CD4-positive, alpha-beta T cell treated with Interleukin-17A for 1 hour (primary cell): ENCODE data around the gene TDO2.
"Not testable (repeated sequence)": the region's sequence is repeated elsewhere in the genome, so short reads cannot be mapped to it uniquely, and the experiment has no call there.

ENCODE experiments used
- DNase-seq: peaks from one replicate; pipeline ENCODE4 v3.0.0-alpha.2; 2020

Gene TDO2

DNA sequence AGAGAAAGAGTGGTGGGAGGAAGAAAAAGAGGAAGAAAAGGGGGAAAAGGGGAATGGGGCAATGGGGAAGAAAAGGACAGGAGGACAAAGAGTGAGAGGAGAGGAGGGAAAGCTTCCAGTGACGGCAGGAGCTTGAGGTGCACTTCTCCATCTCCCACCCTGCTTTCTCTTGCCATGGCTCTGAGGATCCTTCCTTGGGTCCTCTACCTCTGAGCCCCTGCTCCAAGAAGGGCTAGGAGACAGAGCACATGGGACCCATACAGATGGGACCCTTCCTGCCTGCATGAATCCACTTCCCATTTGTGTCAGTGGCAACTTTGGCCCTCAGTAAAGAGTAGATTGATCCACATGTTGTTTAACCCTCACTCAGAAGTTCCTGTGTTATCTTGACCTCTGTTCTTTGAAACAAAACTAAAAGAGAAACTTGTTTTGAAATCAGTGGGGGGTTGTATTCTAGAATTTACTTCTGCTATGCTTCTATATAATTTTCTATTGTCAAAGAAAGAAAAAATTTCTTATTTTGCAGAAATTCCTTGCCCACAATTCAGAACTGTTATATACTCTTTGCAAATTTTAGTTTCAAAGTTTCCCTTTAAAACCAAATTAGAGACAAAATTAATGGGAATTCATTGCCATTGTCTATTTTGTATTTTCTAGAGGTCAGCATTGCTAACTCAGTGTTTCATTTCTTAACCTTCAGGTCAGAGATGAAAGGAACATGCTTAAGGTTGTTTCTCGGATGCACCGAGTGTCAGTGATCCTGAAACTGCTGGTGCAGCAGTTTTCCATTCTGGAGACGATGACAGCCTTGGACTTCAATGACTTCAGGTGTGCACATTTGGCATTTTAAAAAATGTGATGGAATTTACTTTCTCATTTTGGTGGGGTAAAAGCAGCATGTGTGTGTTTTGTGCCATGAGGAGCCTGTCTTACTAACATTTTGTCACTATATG, 5.0 kb downstream of the TDO2 start:
- DNase-seq, result no peak

- no peak for DNase-seq
Observed at GRCh38 chr4:155909615-155910226, 6.2 kb downstream of the TDO2 start.

DNA sequence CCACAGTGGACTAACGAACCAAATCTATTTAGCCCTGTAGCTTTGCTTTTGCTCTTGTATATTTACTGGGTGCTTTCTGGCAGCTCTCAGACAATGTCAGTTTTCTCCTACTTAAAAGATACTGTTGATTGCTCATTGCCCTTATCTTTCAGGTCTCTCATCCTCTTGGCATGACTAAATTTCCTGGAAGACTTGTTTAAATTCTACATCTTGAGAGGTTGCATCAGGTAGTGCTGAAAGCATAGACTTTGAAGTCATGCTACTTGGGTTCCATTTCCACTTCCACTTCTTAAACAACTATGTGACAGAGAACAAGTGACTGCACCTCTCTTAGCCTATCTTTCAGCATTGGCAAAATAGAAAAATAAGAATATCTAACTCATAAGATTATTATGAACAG, 8.4 kb downstream of the TDO2 start:
- no peak for DNase-seq

GRCh38 chr4:155914782-155915181, 11.3 kb downstream of the TDO2 start:
- no peak for DNase-seq

DNA sequence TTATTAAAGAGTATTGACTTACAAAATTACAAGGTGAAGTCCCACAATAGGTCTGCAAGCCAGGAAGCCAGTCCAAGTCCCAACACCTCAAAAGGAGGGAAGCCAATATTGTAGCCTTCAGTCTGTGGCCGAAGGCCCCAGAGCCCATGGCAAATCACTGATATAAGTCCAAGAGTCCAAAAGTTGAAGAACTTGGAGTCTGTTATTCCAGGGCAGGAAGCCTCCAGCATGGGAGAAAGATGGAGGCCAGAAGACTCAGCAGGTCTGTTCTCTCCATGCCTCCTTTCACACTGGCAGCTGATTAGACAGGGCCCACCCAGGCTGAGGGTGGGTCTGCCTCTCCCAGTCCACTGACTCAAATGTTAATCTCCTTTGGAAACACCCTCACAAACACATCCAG, 18.1 kb downstream of the TDO2 start:
- DNase-seq, result no peak

DNA sequence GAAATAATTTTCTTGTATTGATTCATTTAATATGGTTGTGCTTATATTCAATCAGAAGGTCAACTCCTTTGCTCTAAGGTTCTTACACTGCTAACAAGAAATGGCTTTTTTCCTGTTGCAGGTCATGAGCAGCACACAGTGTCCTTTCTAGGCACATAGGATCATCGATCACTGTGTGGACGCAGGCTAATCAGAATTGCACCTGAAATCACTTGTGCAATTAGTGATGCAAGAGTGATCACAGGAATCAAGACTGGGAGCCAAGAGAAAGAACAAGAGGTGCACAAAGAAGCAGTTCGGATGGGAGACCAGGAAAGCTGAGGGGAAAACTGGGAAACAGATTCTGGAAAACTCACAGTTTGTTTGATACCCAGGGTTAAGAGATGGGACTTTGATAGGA, 21.1 kb downstream of the TDO2 start:
- DNase-seq, result no peak

DNA sequence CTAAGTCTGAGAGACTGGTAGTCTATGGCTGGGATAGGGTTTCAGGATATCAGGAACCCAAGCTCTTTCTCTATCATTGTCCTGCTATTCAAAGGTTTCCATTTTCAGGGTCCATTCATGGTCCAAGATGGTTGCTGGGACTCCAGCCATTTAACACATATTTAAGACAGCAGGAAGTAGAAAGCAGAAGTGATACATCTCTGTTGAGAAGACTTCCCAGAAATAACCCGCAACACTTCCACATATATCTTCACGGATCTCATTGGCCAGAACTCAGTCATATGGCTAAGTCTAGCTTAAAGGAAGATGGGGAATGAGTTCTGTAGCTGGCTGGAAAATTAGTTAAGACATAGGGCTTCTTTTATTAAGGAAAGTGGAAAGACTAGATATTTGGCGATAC, 26.3 kb downstream of the TDO2 start:
- DNase-seq, result no peak

GRCh38 chr4:155930330-155930729, 26.8 kb downstream of the TDO2 start:
- no peak for DNase-seq

DNA sequence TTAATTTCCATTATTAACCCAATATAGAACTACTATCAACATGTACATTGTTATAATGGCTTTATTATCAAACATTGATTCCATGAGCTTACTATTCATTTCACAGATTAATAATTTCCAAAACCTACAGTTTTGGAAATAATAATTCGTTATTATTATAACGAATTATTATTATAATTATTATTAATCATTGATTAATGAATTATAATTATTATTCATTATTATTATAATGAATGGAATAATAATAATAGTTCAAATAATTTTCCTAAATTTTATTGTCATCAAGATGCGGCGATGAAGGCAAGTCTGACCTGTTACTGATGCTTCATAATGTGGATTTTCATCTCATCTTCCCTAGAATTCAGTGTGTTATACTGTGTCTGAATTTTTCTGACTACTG, 28.1 kb downstream of the TDO2 start:
- no peak for DNase-seq

DNA sequence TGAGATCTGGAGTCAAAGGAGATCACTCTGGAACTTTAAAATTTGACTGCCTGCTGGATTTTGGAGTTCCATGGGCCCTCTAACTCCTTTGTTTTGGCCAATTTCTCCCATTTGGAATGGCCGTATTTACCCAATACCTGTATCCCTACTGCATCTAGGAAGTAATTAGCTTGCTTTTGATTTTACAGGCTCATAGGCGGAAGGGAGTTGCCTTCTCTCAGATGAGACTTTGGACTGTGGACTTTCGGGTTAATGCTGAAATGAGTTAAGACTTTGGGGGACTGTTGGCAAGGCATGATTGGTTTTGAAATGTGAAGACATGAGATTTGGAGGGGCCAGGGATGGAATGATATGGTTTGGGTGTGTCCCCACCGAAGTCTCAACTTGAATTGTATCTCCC, 31.1 kb downstream of the TDO2 start:
- DNase-seq, result not testable (repeated sequence)

- no peak for DNase-seq
Observed at GRCh38 chr4:155935389-155935986, 32.0 kb downstream of the TDO2 start.

DNA sequence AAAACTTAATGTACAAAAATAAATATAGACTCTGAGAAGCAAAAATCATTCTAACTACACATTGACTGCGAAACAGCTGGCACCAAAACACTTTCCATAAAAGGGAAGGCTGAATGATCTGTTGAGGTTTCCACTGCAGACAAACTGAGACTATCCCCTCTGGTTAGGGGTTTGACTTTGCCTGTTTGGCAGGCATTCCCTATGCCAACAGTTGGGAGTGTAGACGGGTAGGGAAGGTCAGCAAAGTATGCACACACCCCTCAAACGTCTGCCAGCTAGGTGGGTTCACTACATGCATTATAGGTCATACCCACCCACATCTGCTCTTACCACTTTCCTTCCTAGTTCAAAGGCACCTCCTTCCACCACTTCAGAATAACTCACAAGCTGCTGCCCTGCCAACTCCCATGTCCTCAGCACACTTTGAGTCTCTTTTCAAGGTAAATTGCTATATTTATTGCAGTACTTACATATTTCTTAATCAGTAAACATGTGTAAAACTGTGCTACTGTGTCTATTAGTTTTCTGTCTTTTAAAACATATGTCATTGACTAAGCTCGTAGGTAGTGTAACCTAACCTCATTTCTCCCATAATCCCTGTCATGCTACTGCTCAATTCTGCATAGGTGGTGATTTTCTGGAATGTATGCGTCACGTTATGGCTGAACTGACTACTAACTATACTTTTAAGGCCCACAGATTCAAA, 37.7 kb downstream of the TDO2 start:
- no peak for DNase-seq

GRCh38 chr4:155941820-155942219, 38.3 kb downstream of the TDO2 start:
- DNase-seq, result no peak

DNA sequence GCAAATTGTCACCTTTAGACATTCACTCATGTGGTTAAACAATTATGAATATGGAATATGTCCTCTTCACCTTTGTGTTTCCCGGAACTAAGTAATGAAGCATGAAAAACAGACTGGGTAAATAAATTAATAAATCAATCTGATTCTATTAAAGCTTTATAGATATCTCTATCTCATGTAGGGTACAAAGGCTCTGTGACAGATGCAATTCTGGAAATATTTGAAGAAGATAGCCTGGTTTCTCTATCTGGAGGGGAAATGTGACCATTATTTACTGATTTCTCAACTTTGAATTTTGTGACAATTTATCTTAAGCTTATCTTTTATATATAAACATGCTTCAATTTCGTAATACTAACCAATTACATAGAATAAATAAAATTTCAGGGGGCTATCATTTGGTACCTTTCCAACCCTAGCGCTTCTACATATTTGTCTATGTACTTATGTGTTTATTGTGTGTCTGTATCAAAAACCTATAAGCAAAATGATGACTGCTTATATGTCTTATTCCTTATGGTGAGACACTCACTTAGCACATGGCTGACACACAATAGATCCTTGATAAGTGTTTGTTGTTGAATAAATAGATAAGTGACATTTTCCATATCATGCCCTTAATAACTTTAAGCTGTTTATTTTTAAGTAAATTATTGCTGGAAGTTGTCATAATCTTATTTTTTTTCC, 40.3 kb downstream of the TDO2 start:
- DNase-seq, result no peak

DNA sequence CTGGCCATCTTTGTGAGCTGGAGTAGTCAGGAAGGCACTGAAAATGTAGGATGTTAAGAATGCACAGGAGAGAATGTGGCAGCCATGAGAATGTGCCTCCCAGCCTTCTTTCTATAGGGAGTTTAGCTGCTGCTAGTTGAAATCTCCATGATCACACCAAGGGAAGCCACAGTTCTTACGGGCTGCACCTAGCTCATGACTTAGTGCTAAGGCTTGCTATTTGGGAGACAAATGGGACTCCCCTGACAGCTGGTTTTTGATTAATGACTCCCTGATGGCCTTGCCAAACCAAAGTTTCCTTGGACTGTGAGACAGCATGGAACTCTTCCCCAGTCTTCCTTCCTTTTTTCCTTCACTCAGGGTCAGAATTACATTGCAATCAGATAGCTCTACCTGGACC, 41.0 kb downstream of the TDO2 start:
- no peak for DNase-seq

GRCh38 chr4:155946486-155946885, 43.0 kb downstream of the TDO2 start:
- no peak for DNase-seq

GRCh38 chr4:155948541-155948940, 45.0 kb downstream of the TDO2 start:
- no peak for DNase-seq

DNA sequence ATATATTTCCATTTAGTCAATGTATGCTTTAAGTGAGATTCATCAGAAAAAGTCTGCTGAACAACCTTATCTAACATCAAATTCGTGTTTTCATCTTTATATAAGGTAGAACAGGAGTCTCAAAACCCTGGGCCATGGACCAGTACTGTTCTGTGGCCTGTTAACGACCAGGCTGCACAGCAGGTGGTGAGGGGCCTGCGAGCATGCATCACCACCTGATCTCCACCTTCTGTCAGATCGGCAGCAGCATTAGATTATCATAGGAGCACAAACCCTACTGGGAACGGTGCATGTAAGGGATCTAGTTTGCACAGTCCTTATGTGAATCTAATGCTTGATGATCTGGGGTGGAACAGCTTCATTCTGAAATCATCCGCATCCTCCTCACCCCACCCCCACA, 47.0 kb downstream of the TDO2 start:
- DNase-seq, result no peak

DNA sequence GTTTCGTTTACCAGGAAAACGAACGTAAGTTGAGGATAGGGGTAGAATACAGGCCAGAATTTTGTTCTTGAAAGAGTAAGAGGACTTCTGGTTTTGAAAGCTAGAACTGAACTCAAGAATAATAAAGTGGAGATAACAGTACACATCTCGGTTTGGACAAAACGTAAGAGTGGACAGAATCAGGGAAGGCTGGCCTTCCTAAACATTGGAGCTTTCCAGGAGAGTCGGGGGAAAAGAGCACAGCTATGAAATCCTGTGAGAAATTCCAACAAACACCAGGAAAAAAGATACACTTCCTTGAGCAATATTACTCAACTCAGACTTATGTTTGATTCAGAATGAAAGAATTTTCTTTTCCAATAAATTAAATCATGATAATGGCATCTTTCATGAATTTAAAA, 49.0 kb downstream of the TDO2 start:
- no peak for DNase-seq

GRCh38 chr4:155953151-155954117, 49.9 kb downstream of the TDO2 start, which contains the start of gene CTSO:
CTSO (minus strand) TSS chr4:155953866; CDS start chr4:155953847, 19 bp downstream.
- DNase-seq, result peak; percentile 76

GRCh38 chr4:155954118-155954685, 50.7 kb downstream of the TDO2 start:
- DNase-seq, result no peak
